Activated naive CD8-positive, alpha-beta T cell treated with anti-CD3 and anti-CD28 coated beads for 36 hours (primary cell): Measurements from ENCODE around the gene RNASE2. TPM values are rescaled to one million over a fixed set of nuclear protein-coding genes. Genes with fewer than 3 reads are reported as not detected.

Experiments
- DNase-seq: peaks from one replicate; pipeline ENCODE4 v3.0.0; 2021
- H3K27ac Mint-ChIP-seq: one replicate; pipeline ENCODE4 v1.8.0; 2022; ENCODE audit warnings: mild to moderate bottlenecking, moderate library complexity, mixed read lengths
- H3K27me3 Mint-ChIP-seq: one replicate; pipeline ENCODE4 v1.8.0; 2022; ENCODE audit warnings: mild to moderate bottlenecking, mixed read lengths
- H3K36me3 Mint-ChIP-seq: one replicate; pipeline ENCODE4 v1.8.0; 2021; ENCODE audit warnings: mild to moderate bottlenecking, mixed read lengths
- H3K4me1 Mint-ChIP-seq: one replicate; pipeline ENCODE4 v1.8.0; 2021; ENCODE audit warnings: mixed read lengths
- H3K4me3 Mint-ChIP-seq: one replicate; pipeline ENCODE4 v1.8.0; 2022; ENCODE audit warnings: mild to moderate bottlenecking, moderate library complexity, mixed read lengths
- H3K9me3 Mint-ChIP-seq: one replicate; pipeline ENCODE4 v1.8.0; 2022; ENCODE audit warnings: mixed read lengths
- total RNA-seq, 2 experiments: library from RNA; stranded (reverse); gene quantifications; one replicate each; pipeline ENCODE4 v1.2.3, GENCODE V29; 2021

The RNASE2 gene
- total RNA-seq, 2 experiments from 2014 or later: not detected

DNA sequence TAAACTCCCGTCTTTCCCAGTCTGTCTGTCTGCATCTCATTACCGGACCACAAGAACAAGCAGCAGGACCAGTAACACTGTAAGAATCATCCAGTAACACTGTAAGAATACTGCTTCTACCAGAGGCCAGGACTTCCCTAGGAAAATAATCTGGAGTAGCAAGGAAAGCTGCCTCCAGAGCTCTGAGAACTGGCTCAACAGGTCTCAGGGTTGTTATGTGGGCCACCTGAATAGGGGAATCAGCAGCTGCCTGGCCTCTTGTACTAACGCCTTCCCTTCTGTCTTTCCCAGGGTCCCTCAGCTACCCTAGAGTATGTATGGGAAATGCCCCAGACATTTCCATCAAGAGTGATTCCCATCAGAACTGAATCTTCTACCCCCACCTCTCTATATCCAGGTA lies 42.9 kb downstream of the RNASE2 start:
- Mint-ChIP-seq H3K36me3 (peaks cover 7% of the 10 kb centered on the region), H3K4me3 (no peak overlapping the region), H3K9me3 (no peaks in the 10 kb centered on the region), H3K4me1 (peaks cover 3% of the 10 kb centered on the region), H3K27ac (no peak overlapping the region), H3K27me3 (no peaks in the 10 kb centered on the region)
- no peak for DNase-seq

DNA sequence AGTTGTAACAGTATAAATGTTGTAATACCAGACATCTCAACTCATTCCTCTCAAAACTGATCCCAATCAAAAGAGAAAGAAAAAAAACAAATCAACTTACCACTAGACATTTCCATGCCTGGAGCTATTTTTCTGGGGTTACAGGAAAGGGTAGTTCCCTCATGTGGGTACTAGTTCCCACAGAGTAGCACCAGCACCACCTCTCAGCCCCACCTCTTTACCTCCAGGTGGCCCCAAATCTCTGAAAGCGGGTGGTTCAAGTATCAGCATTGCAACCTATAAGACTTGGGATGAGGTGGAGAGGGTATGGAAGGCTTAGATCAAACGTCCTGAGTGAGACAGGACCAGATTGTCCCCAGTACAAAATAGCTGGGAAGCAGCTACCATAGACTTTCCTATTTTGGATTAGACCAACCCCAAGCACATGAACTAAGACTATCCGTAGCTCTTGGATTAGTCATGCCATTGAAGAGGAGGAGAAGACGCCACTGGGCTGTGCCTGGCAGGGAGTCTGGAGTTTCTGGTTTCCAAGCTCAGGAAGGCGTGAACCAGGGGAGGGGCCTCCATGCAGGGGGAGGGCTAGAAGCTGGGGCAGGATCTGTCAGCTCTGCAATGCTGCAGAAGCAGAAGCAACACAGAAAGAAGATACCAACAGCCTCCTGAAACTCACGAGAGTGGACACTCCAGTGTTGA lies 43.5 kb downstream of the RNASE2 start, which contains the start of gene SLC39A2:
SLC39A2 (plus strand) TSS at position 620 of the 693 bp plus-strand sequence. CDS start 154 bp downstream, outside the sequence.
- H3K27me3 Mint-ChIP-seq: no peaks in the 10 kb centered on the region
- no peak within 1 kb of the TSS for H3K27ac Mint-ChIP-seq
- H3K9me3 Mint-ChIP-seq: no peaks in the 10 kb centered on the region
- H3K36me3 Mint-ChIP-seq: peaks cover 5% of the 10 kb centered on the region
- DNase-seq: no peak
- peaks cover 3% of the 10 kb centered on the region for H3K4me1 Mint-ChIP-seq
- no peak within 1 kb of the TSS for H3K4me3 Mint-ChIP-seq

DNA sequence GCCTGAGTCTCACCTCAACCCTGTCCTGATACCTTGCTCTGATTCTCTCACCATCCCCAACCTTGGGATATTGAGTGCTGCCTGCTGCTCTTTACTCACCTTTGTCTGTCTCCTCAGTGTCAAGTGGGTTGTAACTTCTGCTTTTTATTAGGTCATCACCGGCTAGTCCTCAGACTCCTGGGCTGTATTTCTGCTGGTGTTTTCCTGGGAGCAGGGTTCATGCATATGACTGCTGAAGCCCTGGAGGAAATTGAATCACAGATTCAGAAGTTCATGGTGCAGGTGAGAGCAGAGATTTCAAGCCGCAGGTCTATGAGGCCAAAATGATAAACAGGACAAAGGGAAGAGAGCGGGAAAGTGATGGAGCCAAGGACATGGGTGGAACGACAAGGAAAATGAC lies 44.3 kb downstream of the RNASE2 start:
- Mint-ChIP-seq H3K4me1 (peaks cover 3% of the 10 kb centered on the region), H3K4me3 (no peak overlapping the region), H3K27me3 (no peaks in the 10 kb centered on the region), H3K36me3 (peaks cover 4% of the 10 kb centered on the region), H3K27ac (no peak overlapping the region), H3K9me3 (no peaks in the 10 kb centered on the region)
- DNase-seq: no peak

DNA sequence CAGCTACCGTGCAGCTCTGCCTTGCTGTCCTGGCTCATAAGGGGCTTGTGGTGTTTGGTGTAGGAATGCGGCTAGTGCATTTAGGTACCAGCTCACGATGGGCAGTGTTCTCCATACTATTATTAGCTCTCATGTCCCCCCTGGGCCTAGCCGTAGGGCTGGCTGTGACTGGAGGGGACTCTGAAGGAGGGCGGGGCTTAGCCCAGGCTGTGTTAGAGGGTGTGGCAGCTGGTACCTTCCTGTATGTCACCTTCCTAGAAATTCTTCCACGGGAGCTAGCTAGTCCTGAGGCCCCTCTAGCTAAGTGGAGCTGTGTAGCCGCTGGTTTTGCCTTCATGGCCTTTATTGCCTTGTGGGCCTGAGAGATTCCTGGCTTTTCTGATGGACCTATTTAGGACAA lies 45.9 kb downstream of the RNASE2 start:
- H3K4me1 Mint-ChIP-seq: no peaks in the 10 kb centered on the region
- no peak for DNase-seq
- H3K9me3 Mint-ChIP-seq: no peaks in the 10 kb centered on the region
- no peak overlapping the region for H3K4me3 Mint-ChIP-seq
- H3K27ac Mint-ChIP-seq: no peak overlapping the region
- H3K36me3 Mint-ChIP-seq: no peaks in the 10 kb centered on the region
- no peaks in the 10 kb centered on the region for H3K27me3 Mint-ChIP-seq

DNA sequence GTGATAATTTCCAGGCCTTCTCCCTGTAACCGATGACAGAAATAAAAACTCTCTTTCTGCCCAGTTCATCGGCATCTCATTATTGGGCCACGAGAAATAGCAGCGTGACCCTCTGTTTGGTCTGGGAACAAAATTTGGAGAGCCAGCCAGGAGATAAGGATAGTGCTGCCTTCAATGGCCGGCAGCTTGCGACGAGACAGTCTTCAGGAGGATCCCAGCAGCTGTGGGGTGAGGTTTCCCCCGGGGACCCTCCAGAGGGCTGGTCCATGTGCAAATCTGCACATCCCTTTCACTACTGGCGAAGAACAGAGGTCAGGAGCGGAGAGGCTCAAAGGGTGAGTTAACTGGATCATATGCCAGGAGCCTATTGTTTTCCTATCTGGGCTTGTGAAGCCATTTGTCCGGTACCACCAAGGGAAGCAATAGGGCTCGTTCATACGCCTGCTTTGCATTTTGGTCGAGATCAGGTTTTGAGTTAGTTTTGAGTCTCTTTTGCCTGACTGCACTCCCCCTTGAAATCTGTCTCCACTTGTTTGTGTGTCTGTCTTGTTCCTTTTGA lies 48.6 kb downstream of the RNASE2 start:
- H3K36me3 Mint-ChIP-seq: no peaks in the 10 kb centered on the region
- no peaks in the 10 kb centered on the region for H3K4me1 Mint-ChIP-seq
- no peak for DNase-seq
- H3K27ac Mint-ChIP-seq: no peak overlapping the region
- no peak overlapping the region for H3K4me3 Mint-ChIP-seq
- H3K9me3 Mint-ChIP-seq: no peaks in the 10 kb centered on the region
- no peaks in the 10 kb centered on the region for H3K27me3 Mint-ChIP-seq

Other genes with a start within 250 kb of the RNASE2 start
- not detected for gene EDDM3A, start 209.6 kb upstream of the RNASE2 start, total RNA-seq
- not detected for gene EDDM3B, start 187.1 kb upstream of the RNASE2 start, total RNA-seq
- under 1 TPM; 0.35 to 0.40 TPM for gene RNASE6, start 174.2 kb upstream of the RNASE2 start, total RNA-seq
- gene RNASE1, start 152.6 kb upstream of the RNASE2 start, total RNA-seq: not detected
- not detected for gene RNASE3, start 64.1 kb upstream of the RNASE2 start, total RNA-seq
- 10 to 100 TPM; 94.1 to 99.1 TPM for gene METTL17, start 34.5 kb downstream of the RNASE2 start, total RNA-seq
- gene SLC39A2, start 43.8 kb downstream of the RNASE2 start, total RNA-seq: under 1 TPM; 0.36 to 0.54 TPM
- gene NDRG2, start 69.6 kb downstream of the RNASE2 start, total RNA-seq: 1 to 10 TPM; 4.2 to 4.9 TPM
- gene TPPP2, start 74.7 kb downstream of the RNASE2 start, total RNA-seq: not detected
- gene RNASE13, start 79.3 kb downstream of the RNASE2 start, total RNA-seq: not detected
- not detected for gene RNASE7, start 86.9 kb downstream of the RNASE2 start, total RNA-seq
- gene RNASE8, start 102.3 kb downstream of the RNASE2 start, total RNA-seq: not detected
- gene ARHGEF40, start 114.8 kb downstream of the RNASE2 start, total RNA-seq: under 1 TPM in 1 of 2 experiments, not detected in 1; 0.21 TPM
- gene ZNF219, start 143.2 kb downstream of the RNASE2 start, total RNA-seq: 1 to 10 TPM; 6.9 to 8.6 TPM
- gene TMEM253, start 145.6 kb downstream of the RNASE2 start, total RNA-seq: not detected
- gene OR5AU1, start 200.6 kb downstream of the RNASE2 start, total RNA-seq: not detected